GM23338 (cell line): ENCODE data around the gene PFN1.

ENCODE experiments used
- CREB1 ChIP-seq: fragments of 250-450 bp; sonication (Bioruptor Pico); IDR thresholded peaks from 2 replicates; pipeline ENCODE4 v1.5.0; 2020; ENCODE audit warnings: low read depth, mild to moderate bottlenecking, moderate library complexity
- CTCF ChIP-seq, 2 experiments: fragments of 200-600 bp in 1 of 2; sonication (generic) in 1 of 2; conservative IDR thresholded peaks; 2 replicates each; pipeline versions ENCODE4 v1.5.1 to v1.6.1; 2016 to 2017; ENCODE audit warnings: antibody characterized with exemption in 2 of 2, low read depth in 2 of 2, mild to moderate bottlenecking in 2 of 2, moderate library complexity in 1 of 2
- EZH2 ChIP-seq: fragments of 200-600 bp; sonication (generic); IDR thresholded peaks from one replicate; pipeline ENCODE4 v1.8.0; 2017; ENCODE audit warnings: antibody characterized with exemption, mild to moderate bottlenecking, low read depth; ENCODE audit not compliant: unreplicated experiment
- EZH2phosphoT487 ChIP-seq: fragments of 200-600 bp; sonication (generic); IDR thresholded peaks from one replicate; pipeline ENCODE4 v1.8.1; 2018; ENCODE audit warnings: antibody characterized with exemption; ENCODE audit not compliant: unreplicated experiment
- JUNB ChIP-seq: IDR thresholded peaks from one replicate; pipeline ENCODE4 v1.6.1; 2016; ENCODE audit warnings: antibody characterized with exemption; ENCODE audit not compliant: unreplicated experiment
- POLR2AphosphoS5 ChIP-seq: IDR thresholded peaks from 2 replicates; pipeline ENCODE4 v1.6.1; 2016; ENCODE audit warnings: antibody characterized with exemption, low read depth
- REST ChIP-seq: IDR thresholded peaks from one replicate; pipeline ENCODE4 v1.6.1; 2018; ENCODE audit warnings: antibody characterized with exemption; ENCODE audit not compliant: unreplicated experiment
- STAT1 ChIP-seq: IDR thresholded peaks from one replicate; pipeline ENCODE4 v1.6.1; 2016; ENCODE audit warnings: antibody characterized with exemption; ENCODE audit not compliant: unreplicated experiment
- TF ChIP-seq, protein P1 (sequence below): IDR thresholded peaks from 2 replicates; pipeline ENCODE4 v1.6.1; 2016; ENCODE audit warnings: antibody characterized with exemption

GRCh38 chr17:4982305-4982704 lies 34.0 kb upstream of the PFN1 start:
- TF ChIP-seq CTCF (conservative IDR thresholded peaks at IDR 0.05; ENCODE audit: low read depth in 2 of 2) (no peak), POLR2AphosphoS5 (no peak), REST (no peak), EZH2 (no peak), EZH2phosphoT487 (no peak), JUNB (no peak), CREB1 (CRISPR knock-in tag) (no peak), STAT1 (no peak)
- TF ChIP-seq, protein P1, sequence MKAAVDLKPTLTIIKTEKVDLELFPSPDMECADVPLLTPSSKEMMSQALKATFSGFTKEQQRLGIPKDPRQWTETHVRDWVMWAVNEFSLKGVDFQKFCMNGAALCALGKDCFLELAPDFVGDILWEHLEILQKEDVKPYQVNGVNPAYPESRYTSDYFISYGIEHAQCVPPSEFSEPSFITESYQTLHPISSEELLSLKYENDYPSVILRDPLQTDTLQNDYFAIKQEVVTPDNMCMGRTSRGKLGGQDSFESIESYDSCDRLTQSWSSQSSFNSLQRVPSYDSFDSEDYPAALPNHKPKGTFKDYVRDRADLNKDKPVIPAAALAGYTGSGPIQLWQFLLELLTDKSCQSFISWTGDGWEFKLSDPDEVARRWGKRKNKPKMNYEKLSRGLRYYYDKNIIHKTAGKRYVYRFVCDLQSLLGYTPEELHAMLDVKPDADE = no peak
